GM12878 (cell line): ENCODE results near the gene ABCG1. TPM values are rescaled to one million over a fixed set of nuclear protein-coding genes. Genes with fewer than 3 reads are reported as not detected.

ENCODE experiments used
- ATAC-seq: fragments of 200-7000 bp; cut with Tn5 transposase; 3 replicates; pipeline ENCODE4 v1.9.1; 2020; ENCODE audit warnings: mild to moderate bottlenecking, moderate library complexity
- BruUV-seq: library from RNA; stranded (reverse); fragments of 400-500 nt; replicated peaks from 2 replicates; lab custom pipeline; 2021; lab: Mats Ljungman, UMichigan
- CTCF ChIA-PET: fragments of 300-600 bp; sonication (Branson Sonifier 250); formaldehyde crosslinking; extraction: SDS; loops from one replicate; lab custom pipeline; 2021; ENCODE audit warnings: inconsistent platforms; lab: Yijun Ruan, JAX
- POLR2A ChIA-PET: fragments of 350-600 bp; formaldehyde crosslinking; extraction: SDS; loops from one replicate; lab custom pipeline; 2021; ENCODE audit warnings: inconsistent platforms; lab: Charles Lee
- RAD21 ChIA-PET: fragments of 300-600 bp; sonication (Branson Sonifier 250); formaldehyde crosslinking; loops from one replicate; lab custom pipeline; 2023; ENCODE audit warnings: antibody characterized with exemption; ENCODE audit not compliant: unreplicated experiment; lab: Charles Lee
- SMC1A ChIA-PET: fragments of 300-600 bp; sonication (Branson Sonifier 250); formaldehyde crosslinking; loops from one replicate; lab custom pipeline; 2023; ENCODE audit not compliant: unreplicated experiment, uncharacterized antibody; lab: Charles Lee
- DNase-seq: peaks from one replicate; pipeline ENCODE4 v3.0.0-alpha.2; 2011; ENCODE audit warnings: low read depth, low spot score
- FAIRE-seq: peaks from 3 replicates; lab custom pipeline; 2011; peaks lifted over from hg19 to GRCh38; lab: Jason Lieb, UNC
- H2AFZ ChIP-seq: 2 replicates; pipeline ENCODE4 v1.6.0; 2011; ENCODE audit warnings: low read depth, low read length, control low read depth; ENCODE audit not compliant: control insufficient read depth
- H3K27ac ChIP-seq: 2 replicates; pipeline ENCODE4 v1.5.1; 2011; ENCODE audit warnings: control low read depth; ENCODE audit not compliant: control insufficient read depth, insufficient read depth
- H3K27me3 ChIP-seq, 2 experiments: replicated peaks in 1 of 2; 2 replicates each; pipeline versions ENCODE4 v1.6.0 to v1.6.1; 2011; ENCODE audit warnings: low read length in 1 of 2; ENCODE audit not compliant: control insufficient read depth in 2 of 2, insufficient read depth in 2 of 2
- H3K36me3 ChIP-seq, 2 experiments: 2 replicates each; pipeline ENCODE4 v1.5.1; 2011; ENCODE audit warnings: low read length in 1 of 2; ENCODE audit not compliant: control insufficient read depth in 2 of 2, insufficient read depth in 2 of 2
- H3K4me1 ChIP-seq: 2 replicates; pipeline ENCODE4 v1.6.1; 2011; ENCODE audit warnings: mild to moderate bottlenecking, low read length, moderate library complexity, mixed read lengths; ENCODE audit not compliant: control insufficient read depth, insufficient read depth
- H3K4me2 ChIP-seq: 2 replicates; pipeline ENCODE4 v1.6.0; 2011; ENCODE audit warnings: control low read depth; ENCODE audit not compliant: control insufficient read depth, insufficient read depth
- H3K4me3 ChIP-seq: fragments of 200-600 bp; sonication (generic); 2 replicates; pipeline ENCODE4 v1.5.1; 2016
- H3K79me2 ChIP-seq: 2 replicates; pipeline ENCODE4 v1.6.0; 2011; ENCODE audit warnings: low read length; ENCODE audit not compliant: control insufficient read depth, insufficient read depth
- H3K9ac ChIP-seq: 2 replicates; pipeline ENCODE4 v1.8.0; 2011; ENCODE audit warnings: low read length, control low read depth, mixed read lengths; ENCODE audit not compliant: control insufficient read depth, insufficient read depth
- H3K9me3 ChIP-seq: replicated peaks from 3 replicates; pipeline ENCODE4 v1.5.1; 2011; ENCODE audit warnings: mild to moderate bottlenecking, low read length; ENCODE audit not compliant: control insufficient read depth, insufficient read depth
- H4K20me1 ChIP-seq: 2 replicates; pipeline ENCODE4 v1.6.0; 2011; ENCODE audit not compliant: control insufficient read depth, insufficient read depth
- ATF3 ChIP-seq: IDR thresholded peaks from 2 replicates; pipeline ENCODE4 v1.6.1; 2011; ENCODE audit warnings: low read depth, mild to moderate bottlenecking, low read length, moderate library complexity, borderline replicate concordance; ENCODE audit errors: extremely low read depth
- DPF2 ChIP-seq: fragments of 450-650 bp; IDR thresholded peaks from 2 replicates; pipeline ENCODE4 v1.6.1; 2017; ENCODE audit warnings: mild to moderate bottlenecking
- EED ChIP-seq: sonication (generic); IDR thresholded peaks from 2 replicates; pipeline ENCODE4 v1.6.1; 2016; ENCODE audit warnings: antibody characterized with exemption, low read depth
- FOXM1 ChIP-seq: IDR thresholded peaks from 2 replicates; pipeline ENCODE4 v1.6.1; 2012; ENCODE audit warnings: low read depth, mild to moderate bottlenecking, inconsistent platforms, low read length, moderate library complexity
- HDAC2 ChIP-seq: fragments of 200-600 bp; sonication (generic); IDR thresholded peaks from 2 replicates; pipeline ENCODE4 v1.6.1; 2017
- MTA2 ChIP-seq: fragments of 450-650 bp; IDR thresholded peaks from 2 replicates; pipeline ENCODE4 v1.6.1; 2016; ENCODE audit warnings: low read depth, mild to moderate bottlenecking, moderate library complexity
- NFIC ChIP-seq: IDR thresholded peaks from 2 replicates; pipeline ENCODE4 v1.6.1; 2012; ENCODE audit warnings: low read depth, mild to moderate bottlenecking, inconsistent platforms, low read length, moderate library complexity
- NFXL1 ChIP-seq: fragments of 450-650 bp; IDR thresholded peaks from 2 replicates; pipeline ENCODE4 v1.6.1; 2017; ENCODE audit warnings: antibody characterized with exemption, mild to moderate bottlenecking, borderline replicate concordance
- PAX8 ChIP-seq: fragments of 450-650 bp; IDR thresholded peaks from 2 replicates; pipeline ENCODE4 v1.6.1; 2017; ENCODE audit warnings: mild to moderate bottlenecking, moderate library complexity
- RELB ChIP-seq: fragments of 450-650 bp; IDR thresholded peaks from 2 replicates; pipeline ENCODE4 v1.6.1; 2017; ENCODE audit warnings: low read depth, mild to moderate bottlenecking, moderate library complexity
- USF1 ChIP-seq: IDR thresholded peaks from 2 replicates; pipeline ENCODE4 v1.6.1; 2011; ENCODE audit warnings: borderline replicate concordance, low read depth, mild to moderate bottlenecking, moderate library complexity, mixed read lengths, low read length; ENCODE audit not compliant: insufficient read depth; ENCODE audit errors: extremely low read length
- ZZZ3 ChIP-seq: IDR thresholded peaks from 2 replicates; pipeline ENCODE4 v1.6.1; 2011; ENCODE audit warnings: low read depth; ENCODE audit not compliant: control insufficient read depth, insufficient read length
- WGBS: methylation state at CpG from one replicate; pipeline ENCODE4 v1.1.6; 2016; ENCODE audit warnings: low lambda C conversion rate; ENCODE audit not compliant: insufficient replicate concordance, insufficient coverage; ENCODE audit errors: missing lambda C conversion rate; 5-methylcytosine and 5-hydroxymethylcytosine counted together
- in situ Hi-C: fragments of 300-500 bp; cut with MboI; formaldehyde crosslinking; loops from 9 replicates; pipeline ENCODE4 v1.14.3; 2018; ENCODE audit warnings: mixed read lengths
- intact Hi-C: fragments of 100-400 bp; cut with micrococcal nuclease; formaldehyde crosslinking; loops from one replicate; pipeline ENCODE4 v1.14.2; 2022; ENCODE audit not compliant: unreplicated experiment
- polyA plus RNA-seq, 11 experiments: library from polyadenylated mRNA; depleted of rRNA in 4 of 11; unstranded in 6 of 11; stranded (reverse) in 5 of 11; fragments of >200 nt; fragmentation: Nextera tagmentation in 4 of 11; fragmentation: Illumina TruSeq in 1 of 11; extraction: Ambion mirVana in 4 of 11; extraction: Trizol in 1 of 11; gene quantifications; 1 replicate in 1 of 11; 2 replicates in 10 of 11; pipeline versions ENCODE4 v1.2.1 to v1.2.3, GENCODE V29; 2011 to 2016; ENCODE audit warnings: inconsistent platforms in 2 of 11, missing spikeins in 2 of 11, low read depth in 1 of 11
- total RNA-seq, 4 experiments: library from RNA; depleted of rRNA in 3 of 4; stranded (reverse); fragments of >200 nt in 3 of 4; fragmentation: Illumina TruSeq in 1 of 4; extraction: Trizol in 1 of 4; gene quantifications; 2 replicates each; pipeline versions ENCODE4 v1.2.1 to v1.2.3, GENCODE V29; 2013 to 2021

Gene ABCG1
- total and polyA plus RNA-seq, 10 of the 15 experiments (the other 5 are each of a cell fraction or from before 2014, with no cell fraction given): 0.59 to 19.3 (median 5.7) TPM

GRCh38 chr21:42311816-42312625 lies 93.1 kb downstream of the ABCG1 start:
- no peak for DNase-seq
- no TSS peak for BruUV-seq
- in situ Hi-C loops: no loop called here
- WGBS: 60% methylated on average over 21 of the region's 21 CpGs
- H3K4me1 ChIP-seq: no peaks in the 10 kb centered on the region
- no peaks in the 10 kb centered on the region for H3K9me3 ChIP-seq
- TF ChIP-seq ZZZ3 (no peak), MTA2 (no peak), HDAC2 (no peak)
- TF ChIP-seq, all 136 proteins: peak for 0
- Histone ChIP-seq H3K4me2 (no peak overlapping the region), H3K27me3 (no peaks in the 10 kb centered on the region), H2AFZ (no peak overlapping the region), H3K27ac (no peak overlapping the region), H3K9ac (no peak overlapping the region), H3K36me3 (no peaks in the 10 kb centered on the region), H4K20me1 (no peaks in the 10 kb centered on the region), H3K4me3 (no peak overlapping the region), H3K79me2 (no peaks in the 10 kb centered on the region)
- ChIA-PET RAD21 (interaction anchor here (1.5 to 2.0 kb wide), 4 partner anchors 24 to 171 kb away, joined by 5 to 9 read pairs (median 7); no protein-coding TSS in a partner anchor), SMC1A (interaction anchor here (1.0 to 4.1 kb wide), 4 partner anchors 109 to 227 kb away, joined by 3 to 28 read pairs (median 7); no protein-coding TSS in a partner anchor), POLR2A (interaction anchor here (1.3 kb wide), 1 partner anchor 225 kb away, joined by 3 read pairs; no protein-coding TSS in a partner anchor), CTCF (interaction anchor here (0.9 to 4.8 kb wide), 12 partner anchors 14 to 225 kb away, joined by 3 to 68 read pairs (median 7); no protein-coding TSS in a partner anchor)
- ATAC-seq: no peak
- no peak for FAIRE-seq
- intact Hi-C loops: no loop called here

GRCh38 chr21:42312626-42313104 lies 93.7 kb downstream of the ABCG1 start:
- Histone ChIP-seq H3K9me3 (no peaks in the 10 kb centered on the region), H3K4me1 (no peaks in the 10 kb centered on the region), H3K79me2 (no peaks in the 10 kb centered on the region), H3K4me3 (no peak overlapping the region), H3K4me2 (no peak overlapping the region), H3K36me3 (no peaks in the 10 kb centered on the region), H3K27me3 (no peaks in the 10 kb centered on the region), H4K20me1 (no peaks in the 10 kb centered on the region), H2AFZ (no peak overlapping the region), H3K27ac (no peak overlapping the region), H3K9ac (no peak overlapping the region)
- RAD21 ChIA-PET: no interaction called here
- FAIRE-seq: no peak
- SMC1A ChIA-PET: interaction anchor here (4.1 kb wide), 1 partner anchor 223 kb away, joined by 28 read pairs; no protein-coding TSS in a partner anchor
- in situ Hi-C loops (no loop called here), intact Hi-C loops (no loop called here)
- BruUV-seq: no TSS peak
- 50% methylated on average over 16 of the region's 16 CpGs for WGBS
- POLR2A ChIA-PET: no interaction called here
- TF ChIP-seq PAX8 (no peak), USF1 (no peak), NFXL1 (no peak), DPF2 (no peak), RELB (no peak), NFIC (no peak), FOXM1 (no peak), ATF3 (no peak), EED (no peak)
- CTCF ChIA-PET: no interaction called here
- DNase-seq: no peak
- no peak for ATAC-seq
